Measurements from ENCODE around the gene TWIST2.

TWIST2 gene

DNA sequence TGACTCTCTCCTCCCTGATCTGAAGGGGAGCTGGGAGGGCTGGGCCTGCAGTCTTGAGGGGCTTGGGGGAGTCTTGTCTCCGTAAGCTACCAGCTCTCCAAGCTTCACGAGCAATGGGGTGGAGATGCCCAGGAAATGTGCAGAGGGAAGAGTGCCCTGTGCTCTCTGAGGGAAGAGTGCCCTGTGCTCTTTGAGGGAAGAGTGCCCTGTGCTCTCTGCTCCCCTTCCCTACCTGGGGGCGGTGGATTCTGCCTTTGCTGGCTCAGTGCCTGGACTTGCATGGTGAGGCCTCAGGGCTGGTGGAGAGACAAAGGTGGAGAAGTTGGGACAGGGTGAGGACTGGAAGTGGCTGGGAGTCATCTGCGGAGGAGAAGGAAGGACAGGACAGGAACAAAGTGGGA is 72.7 kb downstream of the TWIST2 start:
- H3K4me3 ChIP-seq (ENCODE audit: low read length): no peak overlapping the region
- H3K36me3 ChIP-seq (replicated peaks; ENCODE audit: insufficient read depth, low read length): no peaks in the 10 kb centered on the region
- no peaks in the 10 kb centered on the region for H3K79me2 ChIP-seq (ENCODE audit: low read length)
- H3K9me3 ChIP-seq (replicated peaks; ENCODE audit: insufficient read depth, low read length): no peaks in the 10 kb centered on the region
- H3K9me2 ChIP-seq (replicated peaks; ENCODE audit: insufficient read depth, low read length): no peaks in the 10 kb centered on the region
- H3K4me2 ChIP-seq (ENCODE audit: low read depth, low read length): no peak overlapping the region
- DNase-seq: no peak
- TF ChIP-seq EZH2 (optimal IDR thresholded peaks at IDR 0.05; ENCODE audit: low read depth, low read length): no peak
- no peak for TF ChIP-seq EZH2phosphoT487 (IDR thresholded peaks at IDR 0.05; ENCODE audit: low read length)
- TF ChIP-seq, protein P1, sequence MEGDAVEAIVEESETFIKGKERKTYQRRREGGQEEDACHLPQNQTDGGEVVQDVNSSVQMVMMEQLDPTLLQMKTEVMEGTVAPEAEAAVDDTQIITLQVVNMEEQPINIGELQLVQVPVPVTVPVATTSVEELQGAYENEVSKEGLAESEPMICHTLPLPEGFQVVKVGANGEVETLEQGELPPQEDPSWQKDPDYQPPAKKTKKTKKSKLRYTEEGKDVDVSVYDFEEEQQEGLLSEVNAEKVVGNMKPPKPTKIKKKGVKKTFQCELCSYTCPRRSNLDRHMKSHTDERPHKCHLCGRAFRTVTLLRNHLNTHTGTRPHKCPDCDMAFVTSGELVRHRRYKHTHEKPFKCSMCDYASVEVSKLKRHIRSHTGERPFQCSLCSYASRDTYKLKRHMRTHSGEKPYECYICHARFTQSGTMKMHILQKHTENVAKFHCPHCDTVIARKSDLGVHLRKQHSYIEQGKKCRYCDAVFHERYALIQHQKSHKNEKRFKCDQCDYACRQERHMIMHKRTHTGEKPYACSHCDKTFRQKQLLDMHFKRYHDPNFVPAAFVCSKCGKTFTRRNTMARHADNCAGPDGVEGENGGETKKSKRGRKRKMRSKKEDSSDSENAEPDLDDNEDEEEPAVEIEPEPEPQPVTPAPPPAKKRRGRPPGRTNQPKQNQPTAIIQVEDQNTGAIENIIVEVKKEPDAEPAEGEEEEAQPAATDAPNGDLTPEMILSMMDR (IDR thresholded peaks at IDR 0.05; ENCODE audit: low read length): no peak
- H3F3A ChIP-seq (ENCODE audit: insufficient read depth, low read length): no peaks in the 10 kb centered on the region
- no peaks in the 10 kb centered on the region for H3K4me1 ChIP-seq (ENCODE audit: low read length)
- no peaks in the 10 kb centered on the region for H4K20me1 ChIP-seq (ENCODE audit: insufficient read depth, low read length)
- no peak overlapping the region for H2AFZ ChIP-seq (ENCODE audit: low read length)
- no peak overlapping the region for H3K9ac ChIP-seq (ENCODE audit: low read length)
- no peak overlapping the region for H3K27ac ChIP-seq (ENCODE audit: low read length)
- peaks cover 34% of the 10 kb centered on the region for H3K27me3 ChIP-seq (replicated peaks; ENCODE audit: insufficient read depth, low read length)

DNA sequence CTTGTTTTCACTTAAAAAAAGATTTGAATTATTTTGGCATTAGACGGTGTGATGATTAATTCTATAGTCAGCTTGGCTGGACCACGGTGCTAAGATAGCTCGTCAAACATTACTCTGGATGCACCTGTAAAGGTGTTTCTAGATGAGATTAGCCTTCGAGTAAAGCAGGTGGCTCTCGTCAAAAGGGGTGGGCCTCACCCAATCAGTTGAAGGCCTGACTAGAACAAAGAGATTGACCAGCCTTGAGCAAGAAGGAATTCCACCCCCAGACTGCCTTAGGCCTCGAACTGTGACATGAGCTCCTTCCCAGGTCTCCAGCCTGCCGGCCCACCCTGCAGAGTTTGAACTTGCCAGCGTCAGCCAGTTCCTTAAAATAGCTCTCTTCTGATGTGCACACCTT is 73.4 kb downstream of the TWIST2 start:
- H3K4me3 ChIP-seq (ENCODE audit: low read length): no peak overlapping the region
- H3K9ac ChIP-seq (ENCODE audit: low read length): no peak overlapping the region
- H3K27me3 ChIP-seq (replicated peaks; ENCODE audit: insufficient read depth, low read length): peaks cover 38% of the 10 kb centered on the region
- H3K79me2 ChIP-seq (ENCODE audit: low read length): no peaks in the 10 kb centered on the region
- no peak overlapping the region for H3K27ac ChIP-seq (ENCODE audit: low read length)
- TF ChIP-seq, protein P1 (IDR thresholded peaks at IDR 0.05; ENCODE audit: low read length): no peak
- TF ChIP-seq EZH2 (optimal IDR thresholded peaks at IDR 0.05; ENCODE audit: low read depth, low read length) (no peak), EZH2phosphoT487 (IDR thresholded peaks at IDR 0.05; ENCODE audit: low read length) (no peak)
- H3K4me2 ChIP-seq (ENCODE audit: low read depth, low read length): no peak overlapping the region
- H3F3A ChIP-seq (ENCODE audit: insufficient read depth, low read length): no peaks in the 10 kb centered on the region
- no peaks in the 10 kb centered on the region for H3K36me3 ChIP-seq (replicated peaks; ENCODE audit: insufficient read depth, low read length)
- H4K20me1 ChIP-seq (ENCODE audit: insufficient read depth, low read length): no peaks in the 10 kb centered on the region
- H3K9me3 ChIP-seq (replicated peaks; ENCODE audit: insufficient read depth, low read length): no peaks in the 10 kb centered on the region
- DNase-seq: no peak
- H3K4me1 ChIP-seq (ENCODE audit: low read length): no peaks in the 10 kb centered on the region
- H3K9me2 ChIP-seq (replicated peaks; ENCODE audit: insufficient read depth, low read length): no peaks in the 10 kb centered on the region
- no peak overlapping the region for H2AFZ ChIP-seq (ENCODE audit: low read length)

DNA sequence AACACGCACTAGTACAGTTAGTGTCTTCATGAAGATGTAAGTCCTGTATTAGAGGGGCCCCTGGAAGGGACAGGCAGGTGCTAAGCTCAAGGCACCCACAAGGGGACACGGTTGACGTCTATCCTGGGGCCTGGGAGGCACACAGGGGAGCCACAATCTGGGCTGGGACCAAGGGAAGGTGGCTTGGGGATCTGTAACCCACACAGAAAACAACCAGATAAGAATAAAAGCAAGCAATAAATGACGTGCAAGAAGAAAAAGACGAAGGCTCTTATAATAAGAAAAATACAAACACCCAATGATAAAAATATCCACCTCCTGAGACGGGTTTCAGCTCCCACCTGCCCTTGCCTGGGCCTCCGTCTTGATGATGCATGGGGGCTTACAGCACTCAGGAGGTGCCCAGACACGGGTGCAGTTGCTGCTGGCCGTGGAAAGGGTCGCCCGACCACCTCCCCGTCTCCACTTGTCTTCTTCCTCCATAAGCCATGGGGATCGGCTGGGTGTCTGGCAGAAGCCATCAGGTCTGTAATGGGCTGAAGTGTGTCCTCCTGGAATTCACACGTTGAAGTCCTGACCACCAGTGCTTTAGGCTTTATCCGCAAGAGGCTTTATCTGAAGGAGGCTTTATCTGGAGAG is 73.9 kb downstream of the TWIST2 start:
- Histone ChIP-seq H3K4me2 (ENCODE audit: low read depth, low read length) (no peak overlapping the region), H3K79me2 (ENCODE audit: low read length) (no peaks in the 10 kb centered on the region), H3K9ac (ENCODE audit: low read length) (no peak overlapping the region), H3K4me1 (ENCODE audit: low read length) (no peaks in the 10 kb centered on the region), H3K4me3 (ENCODE audit: low read length) (no peak overlapping the region), H3F3A (ENCODE audit: insufficient read depth, low read length) (no peaks in the 10 kb centered on the region), H4K20me1 (ENCODE audit: insufficient read depth, low read length) (no peaks in the 10 kb centered on the region), H3K27ac (ENCODE audit: low read length) (no peak overlapping the region), H3K9me2 (replicated peaks; ENCODE audit: insufficient read depth, low read length) (no peaks in the 10 kb centered on the region), H3K27me3 (replicated peaks; ENCODE audit: insufficient read depth, low read length) (peaks cover 39% of the 10 kb centered on the region), H2AFZ (ENCODE audit: low read length) (no peak overlapping the region), H3K36me3 (replicated peaks; ENCODE audit: insufficient read depth, low read length) (no peaks in the 10 kb centered on the region), H3K9me3 (replicated peaks; ENCODE audit: insufficient read depth, low read length) (no peaks in the 10 kb centered on the region)
- no peak for DNase-seq
- TF ChIP-seq, protein P1 (IDR thresholded peaks at IDR 0.05; ENCODE audit: low read length): no peak
- no peak for TF ChIP-seq EZH2phosphoT487 (IDR thresholded peaks at IDR 0.05; ENCODE audit: low read length)
- TF ChIP-seq EZH2 (optimal IDR thresholded peaks at IDR 0.05; ENCODE audit: low read depth, low read length): no peak
